ENCODE data around the gene CLCN6. TPM values are rescaled to one million over a fixed set of nuclear protein-coding genes. Genes with fewer than 3 reads are reported as not detected.

CLCN6 gene
- total RNA-seq, 4 donors from 2014 or later: 14.6 to 31.5 (median 22.7) TPM

GRCh38 chr1:11767922-11768704 is 37.9 kb upstream of the CLCN6 start:
- H3K9me3 ChIP-seq: no peaks in the 10 kb centered on the region
- H3K27me3 ChIP-seq: no peaks in the 10 kb centered on the region
- no peak overlapping the region for H3K4me3 ChIP-seq
- intact Hi-C loops (cut with DNase I; ENCODE audit: low total_unique reads): no loop called here
- TF ChIP-seq CTCF (IDR thresholded peaks at IDR 0.05) (no peak), POLR2A (IDR thresholded peaks at IDR 0.05) (no peak)
- H3K27ac ChIP-seq: no peak overlapping the region
- no peaks in the 10 kb centered on the region for H3K4me1 ChIP-seq
- H3K36me3 ChIP-seq: no peaks in the 10 kb centered on the region
- DNase-seq: no peak

GRCh38 chr1:11768821-11769220 is 37.2 kb upstream of the CLCN6 start:
- intact Hi-C loops (cut with DNase I; ENCODE audit: low total_unique reads): no loop called here
- TF ChIP-seq POLR2A (IDR thresholded peaks at IDR 0.05) (no peak), CTCF (IDR thresholded peaks at IDR 0.05) (no peak)
- H3K9me3 ChIP-seq: no peaks in the 10 kb centered on the region

GRCh38 chr1:11769274-11769673 is 36.7 kb upstream of the CLCN6 start:
- no peaks in the 10 kb centered on the region for H3K36me3 ChIP-seq
- intact Hi-C loops (cut with DNase I; ENCODE audit: low total_unique reads): no loop called here
- no peaks in the 10 kb centered on the region for H3K4me1 ChIP-seq
- TF ChIP-seq POLR2A (IDR thresholded peaks at IDR 0.05) (no peak), CTCF (IDR thresholded peaks at IDR 0.05) (no peak)
- no peaks in the 10 kb centered on the region for H3K9me3 ChIP-seq
- no peaks in the 10 kb centered on the region for H3K27me3 ChIP-seq
- no peak overlapping the region for H3K27ac ChIP-seq
- H3K4me3 ChIP-seq: no peak overlapping the region
- no peak for DNase-seq

More at GRCh38 chr1:11768821-11769220, 37.2 kb upstream of the CLCN6 start:
- H3K27me3 ChIP-seq: no peaks in the 10 kb centered on the region
- no peaks in the 10 kb centered on the region for H3K4me1 ChIP-seq
- H3K4me3 ChIP-seq: no peak overlapping the region
- H3K27ac ChIP-seq: no peak overlapping the region
- no peak for DNase-seq
- H3K36me3 ChIP-seq: no peaks in the 10 kb centered on the region

- TF ChIP-seq CTCF (IDR thresholded peaks at IDR 0.05) (no peak), POLR2A (IDR thresholded peaks at IDR 0.05) (no peak)
These were observed 36.0 kb upstream of the CLCN6 start for GRCh38 chr1:11770011-11770410.

GRCh38 chr1:11771481-11772043 is 34.4 kb upstream of the CLCN6 start:
- DNase-seq: no peak
- Histone ChIP-seq H3K36me3 (no peaks in the 10 kb centered on the region), H3K27me3 (no peaks in the 10 kb centered on the region), H3K27ac (no peak overlapping the region), H3K4me1 (no peaks in the 10 kb centered on the region), H3K9me3 (no peaks in the 10 kb centered on the region), H3K4me3 (no peak overlapping the region)
- TF ChIP-seq POLR2A (IDR thresholded peaks at IDR 0.05) (no peak), CTCF (IDR thresholded peaks at IDR 0.05) (no peak)
- intact Hi-C loops (cut with DNase I; ENCODE audit: low total_unique reads): no loop called here

More at GRCh38 chr1:11770011-11770410, 36.0 kb upstream of the CLCN6 start:
- no peak for DNase-seq
- no peak overlapping the region for H3K4me3 ChIP-seq
- no peaks in the 10 kb centered on the region for H3K36me3 ChIP-seq
- no peaks in the 10 kb centered on the region for H3K4me1 ChIP-seq
- no peaks in the 10 kb centered on the region for H3K27me3 ChIP-seq
- no peaks in the 10 kb centered on the region for H3K9me3 ChIP-seq
- intact Hi-C loops (cut with DNase I; ENCODE audit: low total_unique reads): no loop called here
- no peak overlapping the region for H3K27ac ChIP-seq

Measured in uterus (tissue), 4 donors.